SHP77 treated with DMSO at 0.1 percent for 48 hours (cell line): ENCODE results near the gene SIGLEC12.
"Not testable (repeated sequence)": the region's sequence is repeated elsewhere in the genome, so short reads cannot be mapped to it uniquely, and the experiment has no call there.

Experiments
- DNase-seq: peaks from one replicate; lab custom pipeline; 2025; lab: John Stamatoyannopoulos, UW

SIGLEC12 gene

GRCh38 chr19:51479531-51480331, 21.9 kb downstream of the SIGLEC12 start:
- DNase-seq, result no peak

- no peak for DNase-seq
Observed at GRCh38 chr19:51478381-51479234, 23.0 kb downstream of the SIGLEC12 start, which contains the start of gene CEACAM18. TSS of gene CEACAM18 (plus strand) at chr19:51478539.

- no peak for DNase-seq
Observed at GRCh38 chr19:51477344-51477743, 24.3 kb downstream of the SIGLEC12 start.

GRCh38 chr19:51476164-51476563, 25.4 kb downstream of the SIGLEC12 start:
- no peak for DNase-seq

- peak; percentile 25 for DNase-seq
Observed at GRCh38 chr19:51473009-51473707, 28.4 kb downstream of the SIGLEC12 start.

- DNase-seq, result no peak
Observed at GRCh38 chr19:51472607-51473006, 29.0 kb downstream of the SIGLEC12 start.

GRCh38 chr19:51471527-51471926, 30.1 kb downstream of the SIGLEC12 start:
- DNase-seq, result no peak

- DNase-seq, result no peak
Observed at GRCh38 chr19:51470966-51471365, 30.6 kb downstream of the SIGLEC12 start.

- no peak for DNase-seq
Observed at GRCh38 chr19:51469629-51470028, 32.0 kb downstream of the SIGLEC12 start.

- no peak for DNase-seq
Observed at GRCh38 chr19:51469162-51469561, 32.4 kb downstream of the SIGLEC12 start.

GRCh38 chr19:51468545-51468920, 33.1 kb downstream of the SIGLEC12 start:
- DNase-seq, result no peak

GRCh38 chr19:51467864-51468544, 33.6 kb downstream of the SIGLEC12 start:
- DNase-seq, result no peak

GRCh38 chr19:51466723-51467122, 34.9 kb downstream of the SIGLEC12 start:
- DNase-seq, result no peak

GRCh38 chr19:51463976-51464581, 37.5 kb downstream of the SIGLEC12 start:
- DNase-seq, result not testable (repeated sequence)

GRCh38 chr19:51462681-51463080, 38.9 kb downstream of the SIGLEC12 start:
- no peak for DNase-seq

- DNase-seq, result no peak
Observed at GRCh38 chr19:51462276-51462675, 39.3 kb downstream of the SIGLEC12 start.

GRCh38 chr19:51461723-51462161, 39.9 kb downstream of the SIGLEC12 start:
- no peak for DNase-seq

GRCh38 chr19:51460164-51460992, 41.2 kb downstream of the SIGLEC12 start:
- no peak for DNase-seq

GRCh38 chr19:51458899-51459505, 42.6 kb downstream of the SIGLEC12 start:
- DNase-seq, result no peak

- DNase-seq, result no peak
Observed at GRCh38 chr19:51458051-51458645, 43.5 kb downstream of the SIGLEC12 start, which contains the start of gene SIGLEC8. TSS of gene SIGLEC8 (minus strand) at chr19:51458454. CDS start at chr19:51458387, 67 bp downstream.
